ENCODE measurements around the gene STAT3. TPM values are rescaled to one million over a fixed set of nuclear protein-coding genes. Genes with fewer than 3 reads are reported as not detected.

STAT3 gene
- total and polyA plus RNA-seq, 2 experiments from 2014 or later, result 152 to 163 TPM

GRCh38 chr17:42271006-42271778 lies 117.0 kb downstream of the STAT3 start:
- 99% methylated on average over 3 of the region's 3 CpGs for WGBS (ENCODE audit: low lambda C conversion rate, missing lambda C conversion rate)
- Histone ChIP-seq H3K4me1 (ENCODE audit: insufficient read depth) (peaks cover 27% of the 10 kb centered on the region), H3K4me3 (no peak overlapping the region), H3K27ac (no peak overlapping the region), H3K9me2 (replicated peaks; ENCODE audit: insufficient read depth) (no peaks in the 10 kb centered on the region), H3K36me3 (replicated peaks; ENCODE audit: insufficient read depth, low read depth) (no peaks in the 10 kb centered on the region), H4K20me1 (ENCODE audit: insufficient read depth, poor library complexity, severe bottlenecking) (no peaks in the 10 kb centered on the region), H3K79me2 (peaks cover 93% of the 10 kb centered on the region), H2AFZ (no peak overlapping the region), H3K9me3 (ENCODE audit: low read depth) (no peaks in the 10 kb centered on the region), H3K27me3 (no peaks in the 10 kb centered on the region), H3K4me2 (no peak overlapping the region)
- no peak for DNase-seq (ENCODE audit: low spot score)
- TF ChIP-seq EZH2 (IDR thresholded peaks at IDR 0.05; ENCODE audit: borderline replicate concordance) (no peak), CTCF (IDR thresholded peaks at IDR 0.05; ENCODE audit: poor library complexity) (no peak), EZH2phosphoT487 (IDR thresholded peaks at IDR 0.05; ENCODE audit: low read depth, severe bottlenecking, unreplicated experiment) (no peak)

GRCh38 chr17:42270596-42270995 lies 117.6 kb downstream of the STAT3 start:
- H3K79me2 ChIP-seq, result peaks cover 97% of the 10 kb centered on the region
- no peaks in the 10 kb centered on the region for H3K9me3 ChIP-seq (ENCODE audit: low read depth)
- 85% methylated on average over 6 of the region's 6 CpGs for WGBS (ENCODE audit: low lambda C conversion rate, missing lambda C conversion rate)

GRCh38 chr17:42270170-42270535 lies 118.1 kb downstream of the STAT3 start:
- H4K20me1 ChIP-seq (ENCODE audit: insufficient read depth, poor library complexity, severe bottlenecking), result no peaks in the 10 kb centered on the region

More at GRCh38 chr17:42270596-42270995, 117.6 kb downstream of the STAT3 start:
- Histone ChIP-seq H3K27ac (no peak overlapping the region), H3K4me1 (ENCODE audit: insufficient read depth) (peaks cover 27% of the 10 kb centered on the region), H3K36me3 (replicated peaks; ENCODE audit: insufficient read depth, low read depth) (no peaks in the 10 kb centered on the region), H4K20me1 (ENCODE audit: insufficient read depth, poor library complexity, severe bottlenecking) (no peaks in the 10 kb centered on the region), H3K9me2 (replicated peaks; ENCODE audit: insufficient read depth) (no peaks in the 10 kb centered on the region), H2AFZ (no peak overlapping the region), H3K27me3 (no peaks in the 10 kb centered on the region), H3K4me2 (no peak overlapping the region), H3K4me3 (no peak overlapping the region)
- TF ChIP-seq CTCF (IDR thresholded peaks at IDR 0.05; ENCODE audit: poor library complexity) (no peak), EZH2phosphoT487 (IDR thresholded peaks at IDR 0.05; ENCODE audit: low read depth, severe bottlenecking, unreplicated experiment) (no peak), EZH2 (IDR thresholded peaks at IDR 0.05; ENCODE audit: borderline replicate concordance) (no peak)
- DNase-seq (ENCODE audit: low spot score), result no peak

More at GRCh38 chr17:42270170-42270535, 118.1 kb downstream of the STAT3 start:
- H3K9me3 ChIP-seq (ENCODE audit: low read depth), result no peaks in the 10 kb centered on the region
- no peaks in the 10 kb centered on the region for H3K9me2 ChIP-seq (replicated peaks; ENCODE audit: insufficient read depth)
- no peak overlapping the region for H3K4me2 ChIP-seq
- H3K4me3 ChIP-seq, result no peak overlapping the region
- no peak overlapping the region for H3K27ac ChIP-seq
- TF ChIP-seq EZH2 (IDR thresholded peaks at IDR 0.05; ENCODE audit: borderline replicate concordance) (no peak), EZH2phosphoT487 (IDR thresholded peaks at IDR 0.05; ENCODE audit: low read depth, severe bottlenecking, unreplicated experiment) (no peak), CTCF (IDR thresholded peaks at IDR 0.05; ENCODE audit: poor library complexity) (no peak)
- 79% methylated on average over 4 of the region's 4 CpGs for WGBS (ENCODE audit: low lambda C conversion rate, missing lambda C conversion rate)
- no peak for DNase-seq (ENCODE audit: low spot score)
- H3K4me1 ChIP-seq (ENCODE audit: insufficient read depth), result peaks cover 27% of the 10 kb centered on the region
- H3K27me3 ChIP-seq, result no peaks in the 10 kb centered on the region
- peaks cover 98% of the 10 kb centered on the region for H3K79me2 ChIP-seq
- H3K36me3 ChIP-seq (replicated peaks; ENCODE audit: insufficient read depth, low read depth), result no peaks in the 10 kb centered on the region
- H2AFZ ChIP-seq, result no peak overlapping the region

Measured in hepatocyte (in vitro differentiated cells).